Mesothelial cell of epicardium (in vitro differentiated cells): ENCODE results near the gene PRR13. TPM values are rescaled to one million over a fixed set of nuclear protein-coding genes. Genes with fewer than 3 reads are reported as not detected.

Source experiments
- DNase-seq, 2 experiments: peaks; one replicate each; pipeline ENCODE4 v3.0.0; 2021; ENCODE audit warnings: low spot score in 2 of 2; ENCODE audit not compliant: unreplicated experiment in 2 of 2
- H3K27ac Mint-ChIP-seq: 2 replicates; pipeline ENCODE4 v1.8.0; 2021; ENCODE audit warnings: mixed read lengths
- H3K27me3 Mint-ChIP-seq: 2 replicates; pipeline ENCODE4 v1.8.0; 2021; ENCODE audit warnings: low read depth, mixed read lengths
- H3K36me3 Mint-ChIP-seq: 2 replicates; pipeline ENCODE4 v1.8.0; 2021; ENCODE audit warnings: mixed read lengths
- H3K4me1 Mint-ChIP-seq: 2 replicates; pipeline ENCODE4 v1.8.0; 2021; ENCODE audit warnings: mixed read lengths
- H3K4me3 Mint-ChIP-seq: 2 replicates; pipeline ENCODE4 v1.8.0; 2021; ENCODE audit warnings: mild to moderate bottlenecking, moderate library complexity, mixed read lengths
- H3K9me3 Mint-ChIP-seq: 2 replicates; pipeline ENCODE4 v1.8.0; 2021; ENCODE audit warnings: mixed read lengths
- CTCF ChIP-seq: fragments of 200-600 bp; sonication (generic); IDR thresholded peaks from one replicate; pipeline ENCODE4 v1.5.0; 2021; ENCODE audit warnings: antibody characterized with exemption; ENCODE audit not compliant: unreplicated experiment
- total RNA-seq: library from RNA; stranded (reverse); gene quantifications from 3 replicates; pipeline ENCODE4 v1.2.1, GENCODE V29; 2021

PRR13 gene
- total RNA-seq, 1 donor from 2014 or later = 76.2 TPM

DNA sequence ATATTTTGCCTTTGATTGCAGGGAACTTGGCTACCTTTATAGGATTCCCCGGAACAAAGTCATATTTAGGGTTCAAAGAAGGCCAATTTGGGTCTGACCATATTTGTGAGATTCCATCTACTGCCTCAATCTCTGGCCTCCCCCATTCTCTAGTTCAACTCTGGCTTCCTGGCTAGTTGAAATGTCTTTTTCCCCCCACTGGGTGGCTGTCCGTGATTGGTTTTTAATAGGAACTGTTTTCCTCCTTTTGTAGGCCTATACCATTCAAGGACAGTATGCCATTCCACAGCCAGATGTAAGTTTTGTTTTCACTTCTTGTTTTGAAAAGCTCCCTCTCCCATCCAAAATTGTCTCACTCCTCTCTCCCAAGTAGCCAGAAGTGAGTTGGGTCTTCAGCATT is 24.1 kb downstream of the PRR13 start:
- H3K4me3 Mint-ChIP-seq = no peak overlapping the region
- H3K36me3 Mint-ChIP-seq = peaks cover 59% of the 10 kb centered on the region
- no peak overlapping the region for H3K27ac Mint-ChIP-seq
- TF ChIP-seq CTCF = no peak
- no peak for DNase-seq
- H3K27me3 Mint-ChIP-seq = no peaks in the 10 kb centered on the region
- H3K9me3 Mint-ChIP-seq = no peaks in the 10 kb centered on the region
- H3K4me1 Mint-ChIP-seq = peaks cover 5% of the 10 kb centered on the region

DNA sequence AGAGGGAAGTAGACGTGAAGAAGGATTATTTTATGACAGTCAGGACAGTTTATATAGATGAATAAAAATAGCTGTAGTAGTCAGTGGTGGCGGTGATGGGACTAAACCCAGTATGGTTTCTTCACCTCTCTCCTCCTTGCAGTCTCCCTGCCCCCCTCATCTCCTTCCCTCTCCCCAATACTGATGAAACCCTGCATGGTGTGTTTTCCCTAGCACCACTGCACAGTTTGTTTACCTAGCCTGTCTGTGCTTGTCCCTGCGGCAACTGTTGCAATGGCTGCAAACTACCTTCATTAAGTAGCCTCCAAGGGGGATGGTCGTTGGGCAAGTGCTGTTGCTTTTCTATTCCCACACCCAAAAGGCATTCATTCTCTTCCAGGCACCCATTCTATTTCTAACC is 25.1 kb downstream of the PRR13 start:
- no peak for TF ChIP-seq CTCF
- Mint-ChIP-seq H3K9me3 (no peaks in the 10 kb centered on the region), H3K4me3 (no peak overlapping the region), H3K27ac (peak overlapping the region; percentile 5), H3K36me3 (peaks cover 58% of the 10 kb centered on the region), H3K27me3 (no peaks in the 10 kb centered on the region), H3K4me1 (no peaks in the 10 kb centered on the region)
- no peak for DNase-seq

DNA sequence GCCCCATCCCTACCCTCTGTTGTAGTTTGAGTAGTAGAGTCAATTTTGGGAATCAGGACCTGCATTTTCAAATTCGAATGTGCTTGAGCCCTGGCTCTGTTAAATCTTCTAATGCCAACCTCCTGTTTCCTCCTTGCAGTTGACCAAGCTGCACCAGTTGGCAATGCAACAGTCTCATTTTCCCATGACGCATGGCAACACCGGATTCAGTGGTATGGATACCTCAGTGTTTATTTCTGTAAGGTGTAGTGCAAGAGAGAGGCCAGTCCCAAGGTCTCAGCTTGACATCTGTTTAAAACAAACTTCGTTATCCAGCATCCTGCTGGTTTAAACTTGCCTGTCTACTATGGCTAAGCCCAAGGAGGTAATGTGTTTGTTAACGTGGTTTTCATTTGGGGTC is 25.5 kb downstream of the PRR13 start:
- no peak for DNase-seq
- TF ChIP-seq CTCF = no peak
- Mint-ChIP-seq H3K4me3 (no peak overlapping the region), H3K27me3 (no peaks in the 10 kb centered on the region), H3K9me3 (no peaks in the 10 kb centered on the region), H3K27ac (peak overlapping the region; percentile 5), H3K36me3 (peaks cover 60% of the 10 kb centered on the region), H3K4me1 (peaks cover 2% of the 10 kb centered on the region)

GRCh38 chr12:53467880-53468279 is 26.3 kb downstream of the PRR13 start:
- no peak for TF ChIP-seq CTCF
- Mint-ChIP-seq H3K27me3 (no peaks in the 10 kb centered on the region), H3K4me1 (peaks cover 4% of the 10 kb centered on the region), H3K9me3 (no peaks in the 10 kb centered on the region), H3K36me3 (peaks cover 57% of the 10 kb centered on the region), H3K4me3 (no peak overlapping the region), H3K27ac (no peak overlapping the region)
- DNase-seq = no peak

DNA sequence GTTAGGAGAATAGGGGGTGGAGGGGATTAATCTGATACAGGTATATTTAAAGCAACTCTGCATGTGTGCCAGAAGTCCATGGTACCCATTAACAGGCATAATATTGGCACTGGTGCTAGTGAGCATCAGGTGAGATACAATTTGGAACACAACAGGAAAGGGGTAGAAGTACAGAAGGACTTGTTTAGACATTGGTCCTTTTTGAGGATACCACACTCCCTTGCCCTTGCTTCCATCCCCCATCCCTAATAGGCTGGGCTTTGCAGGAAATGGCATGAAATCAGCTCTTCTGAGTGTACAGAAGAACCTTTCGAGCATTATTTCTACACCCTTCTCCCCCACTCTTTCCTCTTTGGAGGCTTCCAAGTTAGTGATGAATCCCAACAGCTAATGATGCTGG is 26.7 kb downstream of the PRR13 start:
- no peak for DNase-seq
- Mint-ChIP-seq H3K27ac (no peak overlapping the region), H3K36me3 (peaks cover 54% of the 10 kb centered on the region), H3K9me3 (no peaks in the 10 kb centered on the region), H3K4me3 (no peak overlapping the region), H3K4me1 (peaks cover 4% of the 10 kb centered on the region), H3K27me3 (no peaks in the 10 kb centered on the region)
- TF ChIP-seq CTCF = no peak

DNA sequence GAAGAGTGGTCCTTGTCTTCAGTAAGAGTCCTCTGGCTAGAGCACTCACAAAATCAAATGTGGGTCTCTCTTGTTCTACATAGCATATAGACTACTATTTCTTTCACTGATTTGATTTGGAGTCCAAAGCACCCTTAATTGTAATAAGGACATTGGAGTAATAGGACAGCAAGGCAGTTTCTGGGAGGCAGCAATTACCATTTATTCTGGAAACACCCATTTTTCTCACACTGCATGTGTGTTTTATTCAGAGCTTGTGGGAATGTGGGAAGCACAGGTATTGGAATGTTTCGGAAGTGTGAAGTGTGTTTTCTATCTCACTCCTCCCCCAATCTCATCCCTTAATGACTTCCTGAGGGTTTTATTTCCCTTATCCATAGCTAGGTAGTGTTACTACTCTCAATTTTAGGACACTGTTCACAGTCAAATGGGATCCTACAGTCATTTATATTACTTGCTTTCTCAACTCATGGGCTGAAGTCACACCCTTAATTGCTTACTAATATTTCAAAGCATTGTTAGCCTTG is 30.6 kb downstream of the PRR13 start:
- Mint-ChIP-seq H3K4me3 (no peak overlapping the region), H3K36me3 (peaks cover 62% of the 10 kb centered on the region), H3K27me3 (no peaks in the 10 kb centered on the region), H3K9me3 (no peaks in the 10 kb centered on the region), H3K27ac (no peak overlapping the region), H3K4me1 (peaks cover 4% of the 10 kb centered on the region)
- TF ChIP-seq CTCF = no peak
- DNase-seq = no peak
